ENCODE data around the gene MKNK1. TPM values are rescaled to one million over a fixed set of nuclear protein-coding genes. Genes with fewer than 3 reads are reported as not detected.

Gene MKNK1
- total RNA-seq, 1 experiment from 2014 or later = 12.9 TPM

- Histone ChIP-seq H3K9ac (ENCODE audit: extremely low read depth, insufficient read length, low read length) (no peak overlapping the region), H3K4me1 (ENCODE audit: insufficient read depth, low read length) (no peaks in the 10 kb centered on the region), H3K23me2 (ENCODE audit: insufficient read length, low read depth, low read length, poor library complexity, severe bottlenecking) (no peaks in the 10 kb centered on the region), H3K56ac (ENCODE audit: insufficient read length, low read depth, low read length) (no peak overlapping the region), H2BK120ac (ENCODE audit: low read depth, low read length, poor library complexity, severe bottlenecking) (no peak overlapping the region), H2BK20ac (ENCODE audit: low read depth, low read length, poor library complexity, severe bottlenecking) (no peak overlapping the region), H4K20me1 (ENCODE audit: control insufficient read depth, insufficient read depth, insufficient read length) (no peaks in the 10 kb centered on the region), H4K8ac (replicated peaks; ENCODE audit: insufficient read length, low read depth, low read length) (no peak overlapping the region), H2BK12ac (ENCODE audit: insufficient read length, low read depth, low read length) (no peak overlapping the region), H3T11ph (ENCODE audit: low read length) (no peak overlapping the region), H2BK15ac (ENCODE audit: low read depth, low read length) (no peak overlapping the region), H3K9me3 (ENCODE audit: control insufficient read depth, low read depth, low read length) (no peaks in the 10 kb centered on the region), H4K91ac (ENCODE audit: insufficient read length, low read depth, low read length) (no peak overlapping the region), H3K4me2 (ENCODE audit: insufficient read depth, insufficient read length, low read length) (no peak overlapping the region), H4K5ac (ENCODE audit: insufficient read length, low read depth, low read length) (no peak overlapping the region), H3K79me1 (ENCODE audit: insufficient read depth, low read depth, low read length, poor library complexity, severe bottlenecking) (no peaks in the 10 kb centered on the region), H3K27ac (ENCODE audit: insufficient read length, low read depth, low read length) (no peak overlapping the region), H3K27me3 (ENCODE audit: insufficient read depth, low read length) (no peaks in the 10 kb centered on the region), H3K18ac (ENCODE audit: insufficient read length, low read depth, low read length) (no peak overlapping the region), H3K14ac (ENCODE audit: insufficient read depth, low read length) (no peak overlapping the region), H3K79me2 (ENCODE audit: insufficient read depth, low read length) (no peaks in the 10 kb centered on the region), H2AK5ac (ENCODE audit: insufficient read length, low read length) (no peak overlapping the region), H2BK5ac (ENCODE audit: insufficient read length, low read length) (no peak overlapping the region), H2AFZ (ENCODE audit: low read length) (no peak overlapping the region), H3K4ac (ENCODE audit: low read depth, low read length) (no peak overlapping the region), H3K23ac (ENCODE audit: insufficient read length, low read depth, low read length) (no peak overlapping the region)
- DNase-seq = no peak
- peaks cover 3 to 10% of the 10 kb centered on the region in 2 experiments; a peak in 3 of 5 replicates for H3K9me3 Mint-ChIP-seq
- peaks cover 35 to 76% (median 60%) of the 10 kb centered on the region in 3 experiments for H3K36me3 Mint-ChIP-seq (ENCODE audit: insufficient read depth in 1 of 3, low read depth in 3 of 3)
- H3K4me1 Mint-ChIP-seq = no peaks in the 10 kb centered on the region
- no peaks in the 10 kb centered on the region for H3K27me3 Mint-ChIP-seq (ENCODE audit: low read depth)
- H3K4me3 Mint-ChIP-seq = no peak overlapping the region
- no peak overlapping the region for H3K27ac Mint-ChIP-seq
- no peak for TF ChIP-seq CTCF (conservative IDR thresholded peaks at IDR 0.05)
- WGBS (ENCODE audit: extremely low coverage, insufficient read length, low lambda C conversion rate) = no CpG with 5 or more reads among the region's 2 CpGs
Measured at GRCh38 chr1:46653405-46653958, 49.4 kb upstream of the MKNK1 start.

Data from H9 (cell line).